BE2C (cell line): ENCODE data around the gene FOXQ1.
"Not testable (repeated sequence)": the region's sequence is repeated elsewhere in the genome, so short reads cannot be mapped to it uniquely, and the experiment has no call there.

Experiments
- DNase-seq: peaks from one replicate; pipeline ENCODE4 v3.0.0-alpha.2; 2020
- H3K27me3 ChIP-seq: fragments of 250-450 bp; sonication (Bioruptor Pico); 2 replicates; pipeline ENCODE4 v1.5.1; 2020; ENCODE audit warnings: mild to moderate bottlenecking
- H3K36me3 ChIP-seq: fragments of 250-450 bp; sonication (Bioruptor Pico); 2 replicates; pipeline ENCODE4 v1.5.1; 2020; ENCODE audit warnings: mild to moderate bottlenecking
- H3K4me1 ChIP-seq: fragments of 250-450 bp; sonication (Bioruptor Pico); 2 replicates; pipeline ENCODE4 v1.5.1; 2020
- H3K4me3 ChIP-seq: 2 replicates; pipeline ENCODE4 v1.5.1; 2011; ENCODE audit warnings: low read depth, low read length
- H3K9me3 ChIP-seq: fragments of 250-450 bp; sonication (Bioruptor Pico); 2 replicates; pipeline ENCODE4 v1.5.1; 2020
- TF ChIP-seq, protein P1 (sequence below): IDR thresholded peaks from 2 replicates; pipeline ENCODE4 v1.5.1; 2012; ENCODE audit warnings: mild to moderate bottlenecking, low read depth, low read length

FOXQ1 gene

DNA sequence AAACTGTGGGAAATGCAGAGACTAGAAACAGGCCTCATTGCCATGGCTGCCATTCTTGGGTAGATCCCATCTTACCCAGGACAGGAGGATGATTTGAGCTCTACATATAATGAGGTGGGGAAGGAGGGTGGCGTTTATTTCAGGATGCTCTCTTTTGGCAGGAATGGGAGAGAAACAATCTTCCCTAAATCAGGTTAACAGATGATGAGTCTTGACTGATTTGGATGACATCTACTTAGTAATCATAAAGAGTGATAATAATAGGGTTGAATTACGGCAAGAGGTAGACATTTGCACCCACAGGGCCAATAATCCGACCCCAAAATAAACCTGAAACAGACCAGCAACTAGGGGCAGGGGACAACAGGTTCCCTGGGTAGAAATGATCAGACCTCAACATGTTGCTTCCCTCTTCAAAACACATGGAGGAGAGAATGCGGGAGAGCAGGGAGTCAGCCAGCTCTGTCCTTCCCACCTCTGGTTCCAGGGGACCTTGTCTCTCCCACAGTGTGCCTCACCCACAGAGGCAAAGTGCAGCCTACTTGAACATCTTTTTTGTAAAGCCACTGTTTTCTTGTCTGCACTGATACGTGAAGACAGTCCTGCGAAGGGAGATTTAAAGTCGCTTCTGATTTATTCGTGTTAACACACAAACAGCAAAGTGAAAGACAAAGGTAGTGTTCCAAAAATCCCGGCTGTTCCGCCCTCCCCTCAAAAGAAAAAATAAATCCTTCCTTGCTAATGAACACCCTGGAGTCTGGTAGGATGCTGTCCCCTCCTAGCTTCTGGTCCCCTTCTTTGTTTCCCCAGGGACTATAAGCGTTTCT, 3.9 kb downstream of the FOXQ1 start:
- no peak overlapping the region for H3K4me3 ChIP-seq

DNA sequence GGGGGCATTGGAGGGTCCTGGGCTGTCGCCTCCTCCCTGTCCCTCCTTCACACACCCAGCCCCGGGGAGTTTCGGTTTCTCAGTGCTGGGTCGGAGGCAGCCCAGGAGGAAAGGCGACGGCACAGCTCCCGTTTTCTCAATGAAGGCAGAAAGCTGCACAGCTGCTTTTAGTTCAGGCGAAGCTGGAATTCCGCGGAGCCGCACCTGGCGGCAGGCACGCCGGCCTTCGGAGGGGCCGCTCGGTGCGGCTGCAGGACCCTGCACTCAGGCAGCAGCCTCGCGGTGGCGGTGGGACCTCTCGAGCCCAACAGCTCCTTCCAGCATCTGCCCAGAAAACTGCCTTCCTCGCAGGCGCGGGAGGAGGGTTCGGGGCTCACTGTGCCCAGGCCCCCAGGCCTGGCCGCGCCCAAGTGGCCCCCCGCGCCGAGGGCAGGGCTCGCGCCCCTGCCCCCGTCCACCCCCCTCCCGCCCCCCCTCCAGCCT, 4.6 kb downstream of the FOXQ1 start:
- H3K4me1 ChIP-seq: no peaks in the 10 kb centered on the region
- peak overlapping the region; percentile 16; the same call in 1 of the 2 replicates for H3K4me3 ChIP-seq
- TF ChIP-seq, protein P1, sequence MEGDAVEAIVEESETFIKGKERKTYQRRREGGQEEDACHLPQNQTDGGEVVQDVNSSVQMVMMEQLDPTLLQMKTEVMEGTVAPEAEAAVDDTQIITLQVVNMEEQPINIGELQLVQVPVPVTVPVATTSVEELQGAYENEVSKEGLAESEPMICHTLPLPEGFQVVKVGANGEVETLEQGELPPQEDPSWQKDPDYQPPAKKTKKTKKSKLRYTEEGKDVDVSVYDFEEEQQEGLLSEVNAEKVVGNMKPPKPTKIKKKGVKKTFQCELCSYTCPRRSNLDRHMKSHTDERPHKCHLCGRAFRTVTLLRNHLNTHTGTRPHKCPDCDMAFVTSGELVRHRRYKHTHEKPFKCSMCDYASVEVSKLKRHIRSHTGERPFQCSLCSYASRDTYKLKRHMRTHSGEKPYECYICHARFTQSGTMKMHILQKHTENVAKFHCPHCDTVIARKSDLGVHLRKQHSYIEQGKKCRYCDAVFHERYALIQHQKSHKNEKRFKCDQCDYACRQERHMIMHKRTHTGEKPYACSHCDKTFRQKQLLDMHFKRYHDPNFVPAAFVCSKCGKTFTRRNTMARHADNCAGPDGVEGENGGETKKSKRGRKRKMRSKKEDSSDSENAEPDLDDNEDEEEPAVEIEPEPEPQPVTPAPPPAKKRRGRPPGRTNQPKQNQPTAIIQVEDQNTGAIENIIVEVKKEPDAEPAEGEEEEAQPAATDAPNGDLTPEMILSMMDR: no peak
- no peaks in the 10 kb centered on the region for H3K9me3 ChIP-seq
- no peaks in the 10 kb centered on the region for H3K36me3 ChIP-seq
- DNase-seq: peak; percentile 31
- peaks cover 36% of the 10 kb centered on the region for H3K27me3 ChIP-seq

More for the DNA sequence above, 3.9 kb downstream of the FOXQ1 start:
- no peaks in the 10 kb centered on the region for H3K9me3 ChIP-seq
- TF ChIP-seq, protein P1: no peak
- no peak for DNase-seq
- peaks cover 44% of the 10 kb centered on the region for H3K27me3 ChIP-seq
- no peaks in the 10 kb centered on the region for H3K36me3 ChIP-seq
- H3K4me1 ChIP-seq: no peaks in the 10 kb centered on the region

DNA sequence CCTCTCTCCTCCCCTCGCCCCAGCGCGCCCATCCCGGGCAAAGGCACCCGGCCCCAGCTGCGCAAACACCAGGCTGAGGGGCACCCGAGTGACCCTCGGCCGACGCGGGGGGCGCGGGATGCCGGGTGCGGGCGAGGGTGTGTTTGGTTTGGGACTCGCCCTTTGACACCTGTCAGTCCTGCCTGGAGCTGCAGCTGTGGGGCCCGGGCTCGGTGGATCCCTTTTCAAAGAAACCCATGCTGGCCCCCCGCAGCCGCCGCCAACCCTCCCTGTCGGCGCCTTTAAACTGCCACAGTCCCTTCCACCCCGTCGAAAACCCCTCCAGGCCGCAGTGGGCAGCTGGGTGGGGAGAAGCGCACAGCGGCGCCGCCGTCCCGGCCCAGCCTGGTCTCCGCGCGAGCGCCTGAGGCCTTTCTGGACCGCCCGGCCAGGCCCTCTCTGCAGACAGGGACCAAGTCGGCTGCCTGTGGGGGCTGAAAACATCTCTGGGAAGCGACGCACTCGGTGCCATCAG, 5.5 kb downstream of the FOXQ1 start:
- H3K27me3 ChIP-seq: peaks cover 28% of the 10 kb centered on the region
- H3K36me3 ChIP-seq: no peaks in the 10 kb centered on the region
- TF ChIP-seq, protein P1: no peak
- H3K4me3 ChIP-seq: no peak overlapping the region
- H3K9me3 ChIP-seq: no peaks in the 10 kb centered on the region
- no peak for DNase-seq
- H3K4me1 ChIP-seq: no peaks in the 10 kb centered on the region

DNA sequence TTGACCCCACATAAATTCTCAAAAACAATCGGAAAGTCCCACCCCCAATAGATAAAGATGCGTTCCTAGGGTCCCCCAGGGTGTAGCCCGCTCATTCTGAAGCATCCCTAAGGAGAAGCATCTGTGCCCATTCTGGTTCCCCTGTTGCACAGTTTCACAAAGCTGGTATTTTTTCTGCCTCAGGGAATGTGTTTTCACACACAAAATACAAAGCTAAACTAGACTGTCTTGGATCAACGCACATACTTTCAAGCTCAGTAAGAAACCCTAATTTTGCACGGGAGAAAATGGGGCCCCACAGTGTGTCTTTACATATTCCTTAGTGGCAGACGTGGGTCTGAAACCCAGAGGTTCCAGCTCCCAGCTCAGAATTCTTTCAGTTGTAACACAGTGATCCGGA, 6.1 kb downstream of the FOXQ1 start:
- Histone ChIP-seq H3K4me3 (no peak overlapping the region), H3K36me3 (no peaks in the 10 kb centered on the region), H3K4me1 (no peaks in the 10 kb centered on the region), H3K27me3 (peaks cover 25% of the 10 kb centered on the region), H3K9me3 (no peaks in the 10 kb centered on the region)
- no peak for DNase-seq
- TF ChIP-seq, protein P1: no peak

DNA sequence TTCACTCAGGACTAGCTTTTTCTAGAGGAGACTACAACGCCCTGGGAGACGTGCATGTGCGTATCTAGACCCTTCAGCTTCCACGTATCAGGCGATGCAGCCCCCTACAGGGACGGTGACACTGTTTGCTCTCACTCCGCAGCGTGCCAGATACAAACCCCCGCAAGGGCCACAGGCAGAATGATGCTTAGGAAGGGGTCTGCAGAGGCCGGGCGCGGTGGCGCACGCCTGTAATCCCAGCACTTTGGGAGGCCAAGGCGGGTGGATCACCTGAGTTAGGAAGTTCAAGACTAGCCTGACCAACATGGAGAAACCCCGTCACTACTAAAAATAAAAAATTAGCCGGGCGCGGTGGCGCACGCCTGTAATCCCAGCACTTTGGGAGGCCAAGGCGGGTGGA, 6.7 kb downstream of the FOXQ1 start:
- H3K9me3 ChIP-seq, H3K4me3 ChIP-seq, H3K4me1 ChIP-seq, H3K36me3 ChIP-seq, DNase-seq: not testable (repeated sequence)
- peaks cover 26% of the 10 kb centered on the region for H3K27me3 ChIP-seq

DNA sequence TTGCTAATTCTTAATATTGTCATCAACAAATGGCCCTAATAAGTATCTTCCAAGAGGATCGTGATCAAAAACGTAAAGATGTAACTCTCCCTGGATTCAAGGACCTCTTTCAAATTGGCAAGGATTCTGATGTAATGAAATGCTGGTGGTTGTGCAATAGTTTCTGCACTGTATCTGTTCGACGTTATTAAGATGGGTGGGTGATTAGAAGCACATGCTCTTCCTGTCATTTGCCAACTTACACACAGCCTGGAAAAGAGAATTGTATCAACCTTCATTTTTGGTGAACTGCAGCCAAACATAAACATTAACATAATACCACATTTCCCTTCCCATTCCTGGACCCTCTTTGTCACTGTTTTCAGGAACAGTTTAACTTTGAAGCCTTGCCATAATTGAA, 9.8 kb downstream of the FOXQ1 start:
- Histone ChIP-seq H3K4me1 (no peaks in the 10 kb centered on the region), H3K9me3 (no peaks in the 10 kb centered on the region), H3K36me3 (no peaks in the 10 kb centered on the region), H3K27me3 (peaks cover 15% of the 10 kb centered on the region), H3K4me3 (no peak overlapping the region)
- no peak for DNase-seq
- TF ChIP-seq, protein P1: no peak
